Calu3 (cell line): Measurements from ENCODE around the gene ELMO3. TPM values are rescaled to one million over a fixed set of nuclear protein-coding genes. Genes with fewer than 3 reads are reported as not detected.
A peak's percentile ranks its signal among the peaks of the same experiment; 100 is the strongest.

Experiments
- BruUV-seq: library from RNA; stranded (reverse); fragments of 400-500 nt; replicated peaks from 2 replicates; lab custom pipeline; 2021; lab: Mats Ljungman, UMichigan
- CTCF ChIA-PET: fragments of 300-600 bp; sonication (Branson Sonifier 250); formaldehyde crosslinking; loops from one replicate; lab custom pipeline; 2022; ENCODE audit warnings: antibody characterized with exemption; lab: Charles Lee
- DNase-seq: peaks from one replicate; pipeline ENCODE4 v3.0.0; 2022
- H3K27ac Mint-ChIP-seq: one replicate; pipeline ENCODE4 v1.8.0; 2022; ENCODE audit warnings: mixed read lengths; ENCODE audit not compliant: unreplicated experiment
- H3K27me3 Mint-ChIP-seq: one replicate; pipeline ENCODE4 v1.8.0; 2022; ENCODE audit warnings: mixed read lengths; ENCODE audit not compliant: unreplicated experiment
- H3K36me3 Mint-ChIP-seq: one replicate; pipeline ENCODE4 v1.8.0; 2022; ENCODE audit warnings: mild to moderate bottlenecking, moderate library complexity, mixed read lengths; ENCODE audit not compliant: insufficient read depth, unreplicated experiment
- H3K4me1 Mint-ChIP-seq: one replicate; pipeline ENCODE4 v1.8.0; 2022; ENCODE audit warnings: mild to moderate bottlenecking, low read depth, mixed read lengths; ENCODE audit not compliant: unreplicated experiment
- H3K4me3 Mint-ChIP-seq: one replicate; pipeline ENCODE4 v1.8.0; 2022; ENCODE audit warnings: mild to moderate bottlenecking, low read depth, moderate library complexity, mixed read lengths; ENCODE audit not compliant: unreplicated experiment
- H3K9me3 Mint-ChIP-seq: one replicate; pipeline ENCODE4 v1.8.0; 2022; ENCODE audit warnings: low read depth, mixed read lengths; ENCODE audit not compliant: unreplicated experiment
- CTCF ChIP-seq: fragments of 200-600 bp; IDR thresholded peaks from one replicate; pipeline ENCODE4 v1.8.0; 2022; ENCODE audit warnings: antibody characterized with exemption; ENCODE audit not compliant: unreplicated experiment
- intact Hi-C: fragments of 100-400 bp; cut with micrococcal nuclease; formaldehyde crosslinking; loops from one replicate; pipeline ENCODE4 v1.10.0; 2022; ENCODE audit not compliant: unreplicated experiment
- total RNA-seq: library from RNA; stranded (reverse); gene quantifications from 2 replicates; pipeline ENCODE4 v1.2.3, GENCODE V29; 2022

Gene ELMO3
- total RNA-seq, 1 experiment from 2014 or later: 31.9 TPM

GRCh38 chr16:67199808-67200198, 872 bp downstream of the ELMO3 start:
- intact Hi-C loops: no loop called here
- peaks cover 25% of the 10 kb centered on the region for H3K4me1 Mint-ChIP-seq
- CTCF ChIA-PET: interaction anchor here (0.9 to 2.9 kb wide), 2 partner anchors 41 to 246 kb away, joined by 3 to 7 read pairs; no protein-coding TSS in a partner anchor
- H3K27ac Mint-ChIP-seq: peak overlapping the region; percentile 94
- peak overlapping the region; percentile 88 for H3K4me3 Mint-ChIP-seq
- no TSS peak for BruUV-seq
- DNase-seq: peak; percentile 56
- peak; percentile 77 for TF ChIP-seq CTCF
- no peaks in the 10 kb centered on the region for H3K27me3 Mint-ChIP-seq
- peaks cover 93% of the 10 kb centered on the region for H3K36me3 Mint-ChIP-seq
- no peaks in the 10 kb centered on the region for H3K9me3 Mint-ChIP-seq

- DNase-seq: no peak
- Mint-ChIP-seq H3K27ac (peak overlapping the region; percentile 94), H3K27me3 (no peaks in the 10 kb centered on the region), H3K36me3 (peaks cover 86% of the 10 kb centered on the region), H3K4me3 (peak overlapping the region; percentile 88), H3K9me3 (no peaks in the 10 kb centered on the region), H3K4me1 (peaks cover 25% of the 10 kb centered on the region)
- intact Hi-C loops: no loop called here
- no peak for TF ChIP-seq CTCF
- CTCF ChIA-PET: interaction anchor here (0.9 kb wide), 1 partner anchor 41 kb away, joined by 3 read pairs; no protein-coding TSS in a partner anchor
- BruUV-seq: no TSS peak
Observed at GRCh38 chr16:67200491-67200890, 1.6 kb downstream of the ELMO3 start.

GRCh38 chr16:67201411-67202345, 2.7 kb downstream of the ELMO3 start:
- CTCF ChIA-PET: interaction anchor here (0.7 to 0.8 kb wide), 2 partner anchors 17 to 23 kb away, joined by 3 read pairs; no protein-coding TSS in a partner anchor
- Mint-ChIP-seq H3K27me3 (no peaks in the 10 kb centered on the region), H3K9me3 (no peaks in the 10 kb centered on the region), H3K4me3 (no peak overlapping the region), H3K4me1 (peaks cover 15% of the 10 kb centered on the region), H3K27ac (no peak overlapping the region), H3K36me3 (peaks cover 80% of the 10 kb centered on the region)
- no peak for DNase-seq
- BruUV-seq: TSS peak; percentile 5
- no peak for TF ChIP-seq CTCF
- intact Hi-C loops: no loop called here

- DNase-seq: no peak
- no peak overlapping the region for H3K4me3 Mint-ChIP-seq
- H3K27ac Mint-ChIP-seq: no peak overlapping the region
- intact Hi-C loops: no loop called here
- CTCF ChIA-PET: interaction anchor here (0.5 to 0.8 kb wide), 2 partner anchors 16 to 231 kb away, joined by 3 to 5 read pairs; no protein-coding TSS in a partner anchor
- H3K36me3 Mint-ChIP-seq: peaks cover 77% of the 10 kb centered on the region
- H3K4me1 Mint-ChIP-seq: peaks cover 11% of the 10 kb centered on the region
- H3K27me3 Mint-ChIP-seq: no peaks in the 10 kb centered on the region
- BruUV-seq: no TSS peak
- TF ChIP-seq CTCF: no peak
- H3K9me3 Mint-ChIP-seq: no peaks in the 10 kb centered on the region
Observed at GRCh38 chr16:67202426-67202825, 3.5 kb downstream of the ELMO3 start.
